DND-41 (cell line): ENCODE data around the gene TTC28.

Source experiments
- EZH2 ChIP-seq: IDR thresholded peaks from 3 replicates; pipeline ENCODE4 v1.6.1; 2012; ENCODE audit warnings: borderline replicate concordance, low read depth, mild to moderate bottlenecking, moderate library complexity, low read length, inconsistent platforms; ENCODE audit not compliant: severe bottlenecking
- TF ChIP-seq, protein P1 (sequence below): IDR thresholded peaks from 2 replicates; pipeline ENCODE4 v1.5.1; 2012; ENCODE audit warnings: borderline replicate concordance, low read length, moderate library complexity, mild to moderate bottlenecking; ENCODE audit not compliant: poor library complexity, severe bottlenecking; ENCODE audit errors: extremely low read depth

DNA sequence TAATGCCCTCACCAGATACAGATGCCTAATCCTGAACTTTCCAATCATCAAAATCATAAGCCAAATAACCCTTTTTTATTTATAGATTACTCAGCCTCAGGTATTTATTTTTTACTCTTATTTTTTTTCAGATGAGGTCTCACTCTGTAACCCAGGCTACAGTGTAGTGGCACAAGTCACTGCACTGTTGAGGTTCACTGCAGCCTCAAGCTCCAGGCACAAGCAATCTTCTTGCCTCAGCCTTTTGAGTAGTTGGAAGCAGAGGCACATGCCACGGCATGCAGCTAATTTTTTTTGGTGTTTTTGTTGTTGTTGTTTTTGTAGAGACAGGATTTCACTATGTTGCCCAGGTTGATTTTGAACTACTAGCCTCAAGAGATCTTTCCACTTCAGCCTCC is 49.5 kb downstream of the TTC28 start:
- TF ChIP-seq, protein P1, sequence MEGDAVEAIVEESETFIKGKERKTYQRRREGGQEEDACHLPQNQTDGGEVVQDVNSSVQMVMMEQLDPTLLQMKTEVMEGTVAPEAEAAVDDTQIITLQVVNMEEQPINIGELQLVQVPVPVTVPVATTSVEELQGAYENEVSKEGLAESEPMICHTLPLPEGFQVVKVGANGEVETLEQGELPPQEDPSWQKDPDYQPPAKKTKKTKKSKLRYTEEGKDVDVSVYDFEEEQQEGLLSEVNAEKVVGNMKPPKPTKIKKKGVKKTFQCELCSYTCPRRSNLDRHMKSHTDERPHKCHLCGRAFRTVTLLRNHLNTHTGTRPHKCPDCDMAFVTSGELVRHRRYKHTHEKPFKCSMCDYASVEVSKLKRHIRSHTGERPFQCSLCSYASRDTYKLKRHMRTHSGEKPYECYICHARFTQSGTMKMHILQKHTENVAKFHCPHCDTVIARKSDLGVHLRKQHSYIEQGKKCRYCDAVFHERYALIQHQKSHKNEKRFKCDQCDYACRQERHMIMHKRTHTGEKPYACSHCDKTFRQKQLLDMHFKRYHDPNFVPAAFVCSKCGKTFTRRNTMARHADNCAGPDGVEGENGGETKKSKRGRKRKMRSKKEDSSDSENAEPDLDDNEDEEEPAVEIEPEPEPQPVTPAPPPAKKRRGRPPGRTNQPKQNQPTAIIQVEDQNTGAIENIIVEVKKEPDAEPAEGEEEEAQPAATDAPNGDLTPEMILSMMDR, result no peak
- TF ChIP-seq EZH2, result no peak
